ENCODE results near the gene CHM.

The CHM gene

DNA sequence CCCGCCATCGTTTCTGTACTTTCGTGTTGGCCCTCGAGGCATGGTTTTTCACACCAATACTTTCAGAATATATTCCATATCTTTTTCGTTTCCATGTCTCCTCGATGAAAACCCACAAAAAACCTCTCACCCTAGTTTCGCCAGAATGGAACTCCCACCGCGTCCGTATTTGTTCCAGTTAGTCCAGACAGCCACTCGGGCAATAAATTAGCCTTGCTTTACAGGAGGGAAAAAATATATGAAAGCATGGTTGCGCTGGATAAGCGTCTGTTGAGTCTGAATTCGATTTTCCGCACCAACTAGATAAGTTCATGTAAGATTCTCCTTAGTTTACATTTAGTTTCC lies 550 bp upstream of the CHM start:
- Histone ChIP-seq H3K4me1 (ENCODE audit: control insufficient read depth in 1 of 2, insufficient read depth in 1 of 2, low read depth in 1 of 2, low read length in 1 of 2) (peaks cover 5 to 13% of the 10 kb centered on the region in 2 experiments), H3K36me3 (no peaks in the 10 kb centered on the region), H3K4me3 (ENCODE audit: low read depth in 1 of 2, low read length in 1 of 2) (peak overlapping the region; percentile 59 to 65), H3K9me3 (no peaks in the 10 kb centered on the region), H3K27me3 (peaks cover 5% of the 10 kb centered on the region), H3K27ac (no peak overlapping the region)
- no peak for TF ChIP-seq CTCF (IDR thresholded peaks at IDR 0.05)

DNA sequence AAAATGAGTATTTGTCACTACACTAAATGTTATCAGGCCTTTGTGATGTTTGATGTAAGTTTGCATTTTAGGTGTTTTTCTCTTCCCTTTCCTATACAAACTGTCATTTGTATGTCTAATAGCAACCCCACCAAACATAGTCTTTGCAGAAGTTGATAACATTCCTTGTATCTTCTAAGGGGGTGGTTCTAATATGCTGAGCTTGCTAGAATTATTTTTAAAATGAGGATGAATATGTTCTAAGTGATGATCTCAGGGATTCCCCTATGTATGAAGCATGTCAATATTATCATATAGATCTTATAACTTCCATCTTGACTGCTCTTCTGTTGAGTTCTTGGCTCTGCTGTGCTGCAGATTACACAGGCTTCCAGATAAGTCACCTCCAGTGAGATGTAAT lies 3.1 kb downstream of the CHM start:
- H3K27ac ChIP-seq, result no peak overlapping the region
- no peak for TF ChIP-seq CTCF (IDR thresholded peaks at IDR 0.05)
- no peak overlapping the region for H3K4me3 ChIP-seq (ENCODE audit: low read depth in 1 of 2, low read length in 1 of 2)

GRCh38 chrX:86039625-86040568 lies 7.5 kb downstream of the CHM start:
- TF ChIP-seq CTCF (IDR thresholded peaks at IDR 0.05), result no peak
- H3K4me3 ChIP-seq (ENCODE audit: low read depth in 1 of 2, low read length in 1 of 2), result no peak overlapping the region
- H3K27me3 ChIP-seq, result no peaks in the 10 kb centered on the region
- no peaks in the 10 kb centered on the region for H3K4me1 ChIP-seq (ENCODE audit: control insufficient read depth in 1 of 2, insufficient read depth in 1 of 2, low read depth in 1 of 2, low read length in 1 of 2)
- H3K27ac ChIP-seq, result no peak overlapping the region
- no peaks in the 10 kb centered on the region for H3K9me3 ChIP-seq
- H3K36me3 ChIP-seq, result no peaks in the 10 kb centered on the region

More for the DNA sequence above, 3.1 kb downstream of the CHM start:
- H3K9me3 ChIP-seq, result no peaks in the 10 kb centered on the region
- peaks cover 5 to 13% of the 10 kb centered on the region in 2 experiments for H3K4me1 ChIP-seq (ENCODE audit: control insufficient read depth in 1 of 2, insufficient read depth in 1 of 2, low read depth in 1 of 2, low read length in 1 of 2)
- no peaks in the 10 kb centered on the region for H3K36me3 ChIP-seq
- no peaks in the 10 kb centered on the region for H3K27me3 ChIP-seq

DNA sequence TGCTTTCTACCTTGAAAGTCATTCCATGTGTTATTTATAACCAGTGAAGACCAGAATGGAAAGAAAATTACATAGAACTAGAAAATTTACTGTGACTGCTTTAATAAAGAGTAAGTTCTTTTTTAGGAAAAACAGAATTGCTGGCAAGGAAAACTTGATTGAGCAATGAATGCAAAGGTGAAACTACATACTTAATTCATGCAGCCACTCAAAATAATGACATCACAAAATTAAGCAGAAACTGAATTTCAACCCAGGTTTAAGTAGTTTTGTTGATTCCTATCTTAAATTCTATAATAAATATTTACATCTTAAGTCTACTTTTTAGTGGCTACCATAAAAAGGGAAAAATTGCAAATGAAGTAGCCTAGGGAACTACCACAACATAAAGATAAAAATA lies 14.0 kb downstream of the CHM start:
- TF ChIP-seq CTCF (IDR thresholded peaks at IDR 0.05), result no peak
- Histone ChIP-seq H3K36me3 (no peaks in the 10 kb centered on the region), H3K27me3 (no peaks in the 10 kb centered on the region), H3K9me3 (no peaks in the 10 kb centered on the region), H3K4me3 (ENCODE audit: low read depth in 1 of 2, low read length in 1 of 2) (no peak overlapping the region), H3K27ac (no peak overlapping the region), H3K4me1 (ENCODE audit: control insufficient read depth in 1 of 2, insufficient read depth in 1 of 2, low read depth in 1 of 2, low read length in 1 of 2) (no peaks in the 10 kb centered on the region)

DNA sequence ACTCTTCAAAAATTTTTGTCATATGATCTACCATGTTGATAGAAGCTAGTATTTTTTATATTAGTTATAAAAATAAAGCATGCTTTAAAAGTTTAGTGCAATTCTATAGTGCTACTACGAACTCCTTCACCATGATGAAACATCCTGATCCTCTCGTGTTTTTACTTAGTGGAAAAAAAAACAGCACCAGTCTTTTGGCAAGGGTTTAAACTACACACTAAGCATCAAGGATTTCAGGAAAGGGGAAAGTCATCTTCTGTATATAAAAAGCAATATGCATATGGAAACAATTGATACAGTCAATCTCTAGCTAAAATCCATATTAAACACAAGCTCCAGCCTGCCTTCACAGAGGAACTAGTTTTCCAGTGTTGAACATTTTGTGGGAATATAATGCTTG lies 18.7 kb downstream of the CHM start:
- Histone ChIP-seq H3K4me1 (ENCODE audit: control insufficient read depth in 1 of 2, insufficient read depth in 1 of 2, low read depth in 1 of 2, low read length in 1 of 2) (no peaks in the 10 kb centered on the region), H3K27ac (no peak overlapping the region), H3K4me3 (ENCODE audit: low read depth in 1 of 2, low read length in 1 of 2) (no peak overlapping the region), H3K27me3 (no peaks in the 10 kb centered on the region), H3K9me3 (no peaks in the 10 kb centered on the region), H3K36me3 (peaks cover 4% of the 10 kb centered on the region)
- no peak for TF ChIP-seq CTCF (IDR thresholded peaks at IDR 0.05)
